Loucy (cell line): ENCODE measurements around the gene DPP3.
"Not testable (repeated sequence)": the region's sequence is repeated elsewhere in the genome, so short reads cannot be mapped to it uniquely, and the experiment has no call there.

Source experiments
- H2AFZ ChIP-seq: fragments of 200-600 bp; sonication (generic); 2 replicates; pipeline ENCODE4 v1.6.0; 2016; ENCODE audit warnings: antibody characterized with exemption, mild to moderate bottlenecking, low read length, moderate library complexity
- H3F3A ChIP-seq: fragments of 200-600 bp; 2 replicates; pipeline ENCODE4 v1.6.0; 2016; ENCODE audit warnings: antibody characterized with exemption, low read depth, mild to moderate bottlenecking
- H3K27me3 ChIP-seq: fragments of 200-600 bp; sonication (generic); 2 replicates; pipeline ENCODE4 v1.6.1; 2014; ENCODE audit warnings: low read length, mild to moderate bottlenecking; ENCODE audit not compliant: insufficient read depth, poor library complexity, severe bottlenecking
- H3K36me3 ChIP-seq: fragments of 200-600 bp; sonication (generic); 2 replicates; pipeline ENCODE4 v1.6.1; 2016; ENCODE audit warnings: low read length; ENCODE audit not compliant: insufficient read depth
- H3K4me1 ChIP-seq: fragments of 200-600 bp; sonication (generic); 2 replicates; pipeline ENCODE4 v1.5.1; 2014; ENCODE audit warnings: low read length, mild to moderate bottlenecking; ENCODE audit not compliant: insufficient read depth, poor library complexity, severe bottlenecking
- H3K4me2 ChIP-seq: fragments of 200-600 bp; sonication (generic); 2 replicates; pipeline ENCODE4 v1.6.0; 2014; ENCODE audit warnings: antibody characterized with exemption, low read length, low read depth, mild to moderate bottlenecking; ENCODE audit not compliant: poor library complexity, severe bottlenecking
- H3K4me3 ChIP-seq: fragments of 200-600 bp; sonication (generic); 2 replicates; pipeline ENCODE4 v1.5.1; 2014; ENCODE audit warnings: low read length, mild to moderate bottlenecking, mixed read lengths; ENCODE audit not compliant: poor library complexity, severe bottlenecking
- H3K79me2 ChIP-seq: fragments of 200-600 bp; sonication (generic); 2 replicates; pipeline ENCODE4 v1.6.1; 2014; ENCODE audit warnings: low read length; ENCODE audit not compliant: insufficient read depth
- H3K9ac ChIP-seq: fragments of 200-600 bp; sonication (generic); 2 replicates; pipeline ENCODE4 v1.6.0; 2014; ENCODE audit warnings: mild to moderate bottlenecking, low read depth, low read length, moderate library complexity; ENCODE audit not compliant: poor library complexity, severe bottlenecking
- H3K9me2 ChIP-seq: fragments of 200-600 bp; sonication (generic); replicated peaks from 2 replicates; pipeline ENCODE4 v1.6.1; 2016; ENCODE audit warnings: low read depth, low read length, mixed read lengths
- H3K9me3 ChIP-seq: fragments of 200-600 bp; sonication (generic); 2 replicates; pipeline ENCODE4 v1.6.1; 2014; ENCODE audit warnings: mild to moderate bottlenecking, antibody characterized with exemption, low read length, low read depth; ENCODE audit not compliant: insufficient read depth
- H4K20me1 ChIP-seq: fragments of 200-600 bp; sonication (generic); 2 replicates; pipeline ENCODE4 v1.6.0; 2014; ENCODE audit warnings: antibody characterized with exemption, low read length, mild to moderate bottlenecking; ENCODE audit not compliant: insufficient read depth, poor library complexity, severe bottlenecking
- EZH2phosphoT487 ChIP-seq: fragments of 200-600 bp; IDR thresholded peaks from 2 replicates; pipeline ENCODE4 v1.6.1; 2018; ENCODE audit warnings: antibody characterized with exemption, mild to moderate bottlenecking, moderate library complexity, borderline replicate concordance
- TF ChIP-seq, protein P1 (sequence below): fragments of 200-600 bp; sonication (generic); conservative IDR thresholded peaks from 2 replicates; pipeline ENCODE4 v1.5.1; 2014; ENCODE audit warnings: mild to moderate bottlenecking, antibody characterized with exemption, low read length

DPP3 gene

DNA sequence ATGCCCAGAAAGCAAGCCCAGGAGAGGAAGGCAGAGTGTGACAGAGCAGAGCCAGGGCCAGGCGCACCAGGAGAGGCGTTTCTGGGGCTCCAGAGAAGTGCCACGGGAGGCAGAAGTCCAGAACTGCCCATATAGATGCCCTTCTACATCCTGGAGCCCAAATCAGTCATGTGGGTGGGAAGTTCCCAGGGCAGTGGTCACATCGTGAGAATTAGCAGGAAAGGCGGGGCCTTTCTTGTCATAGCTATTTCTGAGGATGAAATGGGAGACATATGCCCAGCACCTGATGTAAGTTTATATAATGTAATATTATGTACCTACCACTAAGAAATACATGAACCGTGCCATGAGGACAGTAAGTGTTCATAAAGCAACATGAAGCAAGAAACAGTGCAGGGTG is 52.5 kb downstream of the DPP3 start:
- H3K9me3 ChIP-seq = no peaks in the 10 kb centered on the region
- TF ChIP-seq, protein P1, sequence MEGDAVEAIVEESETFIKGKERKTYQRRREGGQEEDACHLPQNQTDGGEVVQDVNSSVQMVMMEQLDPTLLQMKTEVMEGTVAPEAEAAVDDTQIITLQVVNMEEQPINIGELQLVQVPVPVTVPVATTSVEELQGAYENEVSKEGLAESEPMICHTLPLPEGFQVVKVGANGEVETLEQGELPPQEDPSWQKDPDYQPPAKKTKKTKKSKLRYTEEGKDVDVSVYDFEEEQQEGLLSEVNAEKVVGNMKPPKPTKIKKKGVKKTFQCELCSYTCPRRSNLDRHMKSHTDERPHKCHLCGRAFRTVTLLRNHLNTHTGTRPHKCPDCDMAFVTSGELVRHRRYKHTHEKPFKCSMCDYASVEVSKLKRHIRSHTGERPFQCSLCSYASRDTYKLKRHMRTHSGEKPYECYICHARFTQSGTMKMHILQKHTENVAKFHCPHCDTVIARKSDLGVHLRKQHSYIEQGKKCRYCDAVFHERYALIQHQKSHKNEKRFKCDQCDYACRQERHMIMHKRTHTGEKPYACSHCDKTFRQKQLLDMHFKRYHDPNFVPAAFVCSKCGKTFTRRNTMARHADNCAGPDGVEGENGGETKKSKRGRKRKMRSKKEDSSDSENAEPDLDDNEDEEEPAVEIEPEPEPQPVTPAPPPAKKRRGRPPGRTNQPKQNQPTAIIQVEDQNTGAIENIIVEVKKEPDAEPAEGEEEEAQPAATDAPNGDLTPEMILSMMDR = no peak
- no peak for TF ChIP-seq EZH2phosphoT487
- no peaks in the 10 kb centered on the region for H4K20me1 ChIP-seq
- H3K4me1 ChIP-seq = no peaks in the 10 kb centered on the region
- no peaks in the 10 kb centered on the region for H3K27me3 ChIP-seq
- no peaks in the 10 kb centered on the region for H3K79me2 ChIP-seq
- no peaks in the 10 kb centered on the region for H3K9me2 ChIP-seq
- no peak overlapping the region for H3K4me3 ChIP-seq
- H3F3A ChIP-seq = no peaks in the 10 kb centered on the region
- H3K36me3 ChIP-seq = no peaks in the 10 kb centered on the region
- no peak overlapping the region for H3K4me2 ChIP-seq
- H3K9ac ChIP-seq = no peak overlapping the region
- no peak overlapping the region for H2AFZ ChIP-seq

GRCh38 chr11:66539170-66539869 is 59.1 kb downstream of the DPP3 start:
- no peaks in the 10 kb centered on the region; the same call in 1 of the 2 replicates for H3K36me3 ChIP-seq
- no peaks in the 10 kb centered on the region for H3K27me3 ChIP-seq
- no peaks in the 10 kb centered on the region for H3K9me3 ChIP-seq
- TF ChIP-seq, protein P1 = no peak
- TF ChIP-seq EZH2phosphoT487 = no peak
- H3F3A ChIP-seq = peaks cover 4% of the 10 kb centered on the region; the same call in 1 of the 2 replicates
- H2AFZ ChIP-seq = no peak overlapping the region
- no peaks in the 10 kb centered on the region for H4K20me1 ChIP-seq
- no peak overlapping the region for H3K4me2 ChIP-seq
- no peaks in the 10 kb centered on the region for H3K9me2 ChIP-seq
- H3K9ac ChIP-seq = no peak overlapping the region
- peaks cover 22% of the 10 kb centered on the region for H3K79me2 ChIP-seq
- no peak overlapping the region for H3K4me3 ChIP-seq
- peaks cover 11% of the 10 kb centered on the region for H3K4me1 ChIP-seq

GRCh38 chr11:66539870-66540213 is 59.6 kb downstream of the DPP3 start:
- Histone ChIP-seq H4K20me1 (no peaks in the 10 kb centered on the region), H3K4me2 (no peak overlapping the region), H3K36me3 (no peaks in the 10 kb centered on the region; the same call in 1 of the 2 replicates), H3K9me3 (no peaks in the 10 kb centered on the region), H3K27me3 (no peaks in the 10 kb centered on the region), H3F3A (peaks cover 4% of the 10 kb centered on the region; the same call in 1 of the 2 replicates), H3K79me2 (peaks cover 27% of the 10 kb centered on the region), H3K4me3 (no peak overlapping the region), H2AFZ (no peak overlapping the region), H3K9me2 (no peaks in the 10 kb centered on the region), H3K9ac (no peak overlapping the region), H3K4me1 (peaks cover 13% of the 10 kb centered on the region)
- TF ChIP-seq, protein P1 = no peak
- TF ChIP-seq EZH2phosphoT487 = no peak

- not testable (repeated sequence) for H3K4me2 ChIP-seq, H3K9me3 ChIP-seq, H2AFZ ChIP-seq, H3K9me2 ChIP-seq, H3K9ac ChIP-seq, H3K36me3 ChIP-seq, H3K27me3 ChIP-seq, H4K20me1 ChIP-seq, H3F3A ChIP-seq, H3K4me3 ChIP-seq
- Histone ChIP-seq H3K4me1 (peaks cover 16% of the 10 kb centered on the region), H3K79me2 (peaks cover 34% of the 10 kb centered on the region)
Observed at GRCh38 chr11:66540598-66540997, 60.4 kb downstream of the DPP3 start.
